Measurements from ENCODE around the gene ZNF470.

Gene ZNF470

GRCh38 chr19:56547535-56547934, 19.7 kb upstream of the ZNF470 start:
- TF ChIP-seq CTCF (IDR thresholded peaks at IDR 0.05; ENCODE audit: extremely low read depth, insufficient read depth, missing control alignments) = peak; percentile 5
- in situ Hi-C loops (cut with MboI; ENCODE audit: low pct_unique_long_range_greater_than_20kb, low sequenced_read_pairs, unreplicated experiment) = no loop called here

DNA sequence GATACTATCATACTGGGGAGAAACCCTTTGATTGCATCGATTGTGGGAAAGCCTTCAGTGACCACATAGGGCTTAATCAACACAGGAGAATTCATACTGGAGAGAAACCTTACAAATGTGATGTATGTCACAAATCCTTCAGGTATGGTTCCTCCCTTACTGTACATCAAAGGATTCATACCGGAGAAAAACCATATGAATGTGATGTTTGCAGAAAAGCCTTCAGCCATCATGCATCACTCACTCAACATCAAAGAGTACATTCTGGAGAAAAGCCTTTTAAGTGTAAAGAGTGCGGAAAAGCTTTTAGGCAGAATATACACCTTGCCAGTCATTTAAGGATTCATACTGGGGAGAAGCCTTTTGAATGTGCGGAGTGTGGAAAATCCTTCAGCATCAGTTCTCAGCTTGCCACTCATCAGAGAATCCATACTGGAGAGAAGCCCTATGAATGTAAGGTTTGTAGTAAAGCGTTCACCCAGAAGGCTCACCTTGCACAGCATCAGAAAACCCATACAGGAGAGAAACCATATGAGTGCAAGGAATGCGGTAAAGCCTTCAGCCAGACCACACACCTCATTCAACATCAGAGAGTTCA, 12.9 kb upstream of the ZNF470 start:
- no peak for DNase-seq (ENCODE audit: low spot score)
- TF ChIP-seq CTCF (IDR thresholded peaks at IDR 0.05; ENCODE audit: extremely low read depth, insufficient read depth, missing control alignments) = no peak
- in situ Hi-C loops (cut with MboI; ENCODE audit: low pct_unique_long_range_greater_than_20kb, low sequenced_read_pairs, unreplicated experiment) = no loop called here

More at GRCh38 chr19:56547535-56547934, 19.7 kb upstream of the ZNF470 start:
- no peak for DNase-seq (ENCODE audit: low spot score)

DNA sequence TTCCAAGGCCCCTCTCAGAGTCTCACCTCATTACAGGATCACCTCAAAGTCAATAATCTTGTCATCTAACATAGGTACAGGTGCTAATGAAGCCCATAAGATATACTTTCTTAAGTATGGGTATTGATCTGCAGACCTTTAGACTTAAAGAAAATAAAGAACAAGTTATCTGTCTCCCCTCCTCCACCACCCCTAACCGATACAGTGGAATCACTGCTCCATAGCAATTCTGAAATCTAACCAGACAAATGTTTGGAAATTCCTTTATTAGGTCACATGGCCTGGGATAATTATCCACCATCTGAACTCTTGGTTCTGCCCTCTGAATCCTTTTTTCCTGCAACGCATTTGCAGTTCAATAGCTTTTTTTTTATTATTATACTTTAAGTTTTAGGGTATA, 4.5 kb upstream of the ZNF470 start:
- in situ Hi-C loops (cut with MboI; ENCODE audit: low pct_unique_long_range_greater_than_20kb, low sequenced_read_pairs, unreplicated experiment) = no loop called here
- DNase-seq (ENCODE audit: low spot score) = no peak
- TF ChIP-seq CTCF (IDR thresholded peaks at IDR 0.05; ENCODE audit: extremely low read depth, insufficient read depth, missing control alignments) = no peak

DNA sequence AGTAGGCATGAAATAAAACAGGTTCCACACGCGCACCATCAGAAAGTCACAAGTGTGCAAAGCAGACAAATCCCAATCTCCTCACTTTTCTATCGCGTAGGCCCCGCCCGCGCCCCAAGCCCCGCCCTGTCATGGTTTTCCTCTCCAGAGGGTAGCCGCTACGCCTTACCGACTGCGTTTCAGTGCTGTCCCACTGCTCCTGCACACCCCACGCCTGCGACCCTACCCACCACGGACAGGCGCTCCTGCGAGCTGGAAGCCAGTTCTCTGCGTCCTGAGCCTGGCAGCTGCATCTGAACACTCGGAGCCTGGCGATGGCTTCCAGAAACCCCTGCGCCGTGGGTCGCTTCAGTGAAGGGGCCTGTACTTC, 379 bp upstream of the ZNF470 start:
- TF ChIP-seq CTCF (IDR thresholded peaks at IDR 0.05; ENCODE audit: extremely low read depth, insufficient read depth, missing control alignments) = no peak
- in situ Hi-C loops (cut with MboI; ENCODE audit: low pct_unique_long_range_greater_than_20kb, low sequenced_read_pairs, unreplicated experiment) = no loop called here
- no peak for DNase-seq (ENCODE audit: low spot score)

- in situ Hi-C loops (cut with MboI; ENCODE audit: low pct_unique_long_range_greater_than_20kb, low sequenced_read_pairs, unreplicated experiment) = no loop called here
- no peak for TF ChIP-seq CTCF (IDR thresholded peaks at IDR 0.05; ENCODE audit: extremely low read depth, insufficient read depth, missing control alignments)
- no peak for DNase-seq (ENCODE audit: low spot score)
Observed at GRCh38 chr19:56572589-56572988, 5.3 kb downstream of the ZNF470 start.

DNA sequence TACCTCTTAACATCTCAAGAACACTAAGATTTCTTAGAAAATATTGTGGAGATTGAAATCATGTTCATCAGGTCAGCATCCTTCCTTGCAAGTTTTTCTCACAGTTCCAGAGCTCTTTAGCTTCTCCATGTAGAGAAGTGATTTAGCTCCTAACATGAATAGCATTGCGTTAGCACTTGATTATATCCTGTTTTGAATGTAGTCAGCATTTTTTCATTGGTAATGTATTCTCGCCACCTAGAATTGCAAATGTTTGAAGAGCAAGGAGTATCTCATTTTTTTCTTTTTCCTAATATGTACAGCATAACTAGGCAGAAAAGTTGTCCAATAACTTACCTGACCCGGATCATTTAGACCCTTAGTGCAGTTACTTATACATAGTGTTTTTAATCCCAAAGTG, 6.6 kb downstream of the ZNF470 start:
- in situ Hi-C loops (cut with MboI; ENCODE audit: low pct_unique_long_range_greater_than_20kb, low sequenced_read_pairs, unreplicated experiment) = no loop called here
- no peak for DNase-seq (ENCODE audit: low spot score)

More for the DNA sequence above, 6.6 kb downstream of the ZNF470 start:
- no peak for TF ChIP-seq CTCF (IDR thresholded peaks at IDR 0.05; ENCODE audit: extremely low read depth, insufficient read depth, missing control alignments)

Data from GM13977 (cell line).